K562 (cell line): ENCODE data around the gene GRIPAP1. TPM values are rescaled to one million over a fixed set of nuclear protein-coding genes. Genes with fewer than 3 reads are reported as not detected.

Experiments used
- BCL6 ChIP-seq: fragments of 250-450 bp; sonication (Bioruptor Pico); IDR thresholded peaks from 2 replicates; pipeline ENCODE4 v1.4.0; 2020
- COPS2 ChIP-seq: fragments of 450-650 bp; conservative IDR thresholded peaks from 2 replicates; pipeline ENCODE4 v1.6.1; 2016; ENCODE audit warnings: mild to moderate bottlenecking, moderate library complexity
- FOXP4 ChIP-seq: sonication (generic); formaldehyde crosslinking; IDR thresholded peaks from 2 replicates; pipeline ENCODE4 v1.8.0; 2022; ENCODE audit warnings: mild to moderate bottlenecking, missing genetic modification reagents, borderline replicate concordance
- KDM4B ChIP-seq, 2 experiments: fragments of 450-650 bp in 1 of 2; sonication (generic) in 1 of 2; IDR thresholded peaks; 2 replicates each; pipeline ENCODE4 v1.6.1; 2016 to 2017; ENCODE audit warnings: borderline replicate concordance in 2 of 2, antibody characterized with exemption in 1 of 2, low read depth in 1 of 2, mild to moderate bottlenecking in 1 of 2
- KLF6 ChIP-seq: fragments of 250-450 bp; sonication (Bioruptor Pico); IDR thresholded peaks from 2 replicates; pipeline ENCODE4 v1.4.0; 2020; ENCODE audit warnings: mild to moderate bottlenecking, moderate library complexity, borderline replicate concordance
- MCM3 ChIP-seq: fragments of 450-650 bp; IDR thresholded peaks from 2 replicates; pipeline ENCODE4 v1.6.1; 2016
- NCOA1 ChIP-seq: fragments of 450-650 bp; IDR thresholded peaks from 2 replicates; pipeline ENCODE4 v1.6.1; 2016; ENCODE audit warnings: low read depth
- NUFIP1 ChIP-seq: fragments of 450-650 bp; IDR thresholded peaks from 2 replicates; pipeline ENCODE4 v1.6.1; 2018; ENCODE audit not compliant: partially characterized antibody
- PRMT5 ChIP-seq: sonication (generic); formaldehyde crosslinking; IDR thresholded peaks from 2 replicates; pipeline ENCODE4 v1.5.0; 2020; ENCODE audit warnings: missing genetic modification reagents
- PRPF4 ChIP-seq: fragments of 200-400 bp; formaldehyde crosslinking; IDR thresholded peaks from one replicate; pipeline ENCODE4 v1.6.1; 2017; ENCODE audit warnings: low read length, low read depth, mild to moderate bottlenecking; ENCODE audit not compliant: insufficient read depth, poor library complexity, severe bottlenecking
- SAFB2 ChIP-seq: fragments of 200-400 bp; formaldehyde crosslinking; IDR thresholded peaks from 2 replicates; pipeline ENCODE4 v1.6.1; 2018; ENCODE audit warnings: borderline replicate concordance, low read length, low read depth, moderate library complexity; ENCODE audit not compliant: severe bottlenecking
- SIN3B ChIP-seq: fragments of 450-650 bp; IDR thresholded peaks from 2 replicates; pipeline ENCODE4 v1.6.1; 2017; ENCODE audit warnings: low read depth, mild to moderate bottlenecking, moderate library complexity
- SMARCA4 ChIP-seq: fragments of 450-650 bp; IDR thresholded peaks from 2 replicates; pipeline ENCODE4 v1.6.1; 2016
- SRSF1 ChIP-seq: fragments of 200-400 bp; formaldehyde crosslinking; IDR thresholded peaks from 2 replicates; pipeline ENCODE4 v1.6.1; 2017; ENCODE audit warnings: mild to moderate bottlenecking, low read depth, low read length, moderate library complexity
- ZBTB8A ChIP-seq: fragments of 450-650 bp; IDR thresholded peaks from 2 replicates; pipeline ENCODE4 v1.6.1; 2018; ENCODE audit warnings: mild to moderate bottlenecking, moderate library complexity; ENCODE audit not compliant: partially characterized antibody
- ZBTB9 ChIP-seq: fragments of 450-650 bp; formaldehyde crosslinking; IDR thresholded peaks from 2 replicates; pipeline ENCODE4 v1.4.0; 2020; ENCODE audit warnings: mild to moderate bottlenecking, moderate library complexity
- ZNF175 ChIP-seq: fragments of 200-800 bp; sonication (Bioruptor generic); IDR thresholded peaks from 2 replicates; pipeline ENCODE4 v1.6.1; 2016; ENCODE audit warnings: low read depth, mild to moderate bottlenecking, missing genetic modification characterization, missing compliant biosample characterization
- ZNF311 ChIP-seq: fragments of 250-450 bp; sonication (Bioruptor Pico); IDR thresholded peaks from 2 replicates; pipeline ENCODE4 v1.4.0; 2020; ENCODE audit warnings: mild to moderate bottlenecking, moderate library complexity
- ZNF41 ChIP-seq: fragments of 250-450 bp; sonication (Bioruptor Pico); conservative IDR thresholded peaks from 2 replicates; pipeline ENCODE4 v1.4.0; 2020; ENCODE audit warnings: mild to moderate bottlenecking
- ZNF518B ChIP-seq: fragments of 250-450 bp; sonication (Bioruptor Pico); IDR thresholded peaks from 2 replicates; pipeline ENCODE4 v1.5.0; 2021; ENCODE audit warnings: mild to moderate bottlenecking, moderate library complexity
- polyA plus RNA-seq, 8 experiments: library from polyadenylated mRNA; depleted of rRNA in 4 of 8; stranded (reverse) in 5 of 8; unstranded in 3 of 8; fragments of >200 nt; fragmentation: Nextera tagmentation in 2 of 8; fragmentation: Illumina TruSeq in 1 of 8; extraction: Ambion mirVana in 2 of 8; extraction: Trizol in 1 of 8; gene quantifications; 2 replicates each; pipeline versions ENCODE4 v1.2.1 to v1.2.3, GENCODE V29; 2011 to 2014; ENCODE audit warnings: inconsistent platforms in 1 of 8, missing spikeins in 1 of 8
- total RNA-seq, 7 experiments: library from RNA; depleted of rRNA in 6 of 7; stranded (reverse); fragments of >200 nt in 6 of 7; fragmentation: Illumina TruSeq in 2 of 7; extraction: Trizol in 2 of 7; gene quantifications; 2 replicates each; pipeline versions ENCODE4 v1.2.1 to v1.2.3, GENCODE V29; 2011 to 2021; ENCODE audit warnings: low replicate concordance in 1 of 7

Gene GRIPAP1
- total and polyA plus RNA-seq, 9 of the 15 experiments (the other 6 are each of a cell fraction or from before 2014, with no cell fraction given) = 4.1 to 41.6 (median 24.0) TPM

- TF ChIP-seq FOXP4 (CRISPR knock-in tag) (no peak), ZNF41 (no peak), SIN3B (peak; percentile 81), KDM4B (IDR thresholded peaks at IDR 0.05; ENCODE audit: borderline replicate concordance in 2 of 2, low read depth in 1 of 2) (no peak; a peak in 1 of 4 replicates), NCOA1 (peak; percentile 53; the same call in 1 of the 2 replicates), ZBTB8A (no peak), SMARCA4 (no peak), ZNF175 (CRISPR knock-in tag) (no peak), KLF6 (no peak), ZBTB9 (CRISPR knock-in tag) (no peak), SAFB2 (no peak), PRPF4 (no peak), COPS2 (no peak), MCM3 (no peak), ZNF518B (no peak), PRMT5 (no peak), BCL6 (CRISPR knock-in tag) (no peak), SRSF1 (no peak), ZNF311 (CRISPR knock-in tag) (no peak), NUFIP1 (no peak)
Observed at GRCh38 chrX:48957827-48958634, 44.0 kb downstream of the GRIPAP1 start (continued).
